ENCODE data around the gene WNT2B.

DNA sequence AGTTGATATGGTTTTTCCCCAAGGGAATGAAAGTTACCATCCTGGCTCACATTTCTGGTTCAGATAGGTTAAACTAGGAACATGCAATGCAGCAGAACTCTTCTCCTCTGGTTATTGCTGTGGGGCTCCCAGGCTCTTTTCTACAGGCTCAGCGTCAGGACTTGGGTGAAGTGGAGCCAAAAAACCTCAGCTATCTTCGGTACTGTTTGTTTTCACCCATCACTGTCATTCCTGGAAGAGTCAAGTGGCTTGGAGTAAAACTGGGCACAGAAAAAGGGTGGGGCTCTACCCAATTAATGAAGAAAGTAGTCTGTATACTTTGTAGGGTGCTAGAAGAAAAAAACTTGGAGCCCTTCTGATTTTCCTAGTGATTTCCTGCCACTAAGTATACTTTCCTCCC, 9.4 kb downstream of the WNT2B start:
- TF ChIP-seq POLR2A (IDR thresholded peaks at IDR 0.05; ENCODE audit: low read length), result no peak
- no peak for TF ChIP-seq GATA1 (IDR thresholded peaks at IDR 0.05; ENCODE audit: low read depth, low read length)
